HG03520 (cell line): ENCODE results near the gene SNTG2.
"Not testable (repeated sequence)": the region's sequence is repeated elsewhere in the genome, so short reads cannot be mapped to it uniquely, and the experiment has no call there.

Experiments
- ATAC-seq: cut with Tn5 transposase; IDR thresholded peaks from one replicate; pipeline ENCODE4 v1.9.1; 2021; ENCODE audit warnings: mild to moderate bottlenecking, moderate library complexity; ENCODE audit not compliant: unreplicated experiment

Gene SNTG2

DNA sequence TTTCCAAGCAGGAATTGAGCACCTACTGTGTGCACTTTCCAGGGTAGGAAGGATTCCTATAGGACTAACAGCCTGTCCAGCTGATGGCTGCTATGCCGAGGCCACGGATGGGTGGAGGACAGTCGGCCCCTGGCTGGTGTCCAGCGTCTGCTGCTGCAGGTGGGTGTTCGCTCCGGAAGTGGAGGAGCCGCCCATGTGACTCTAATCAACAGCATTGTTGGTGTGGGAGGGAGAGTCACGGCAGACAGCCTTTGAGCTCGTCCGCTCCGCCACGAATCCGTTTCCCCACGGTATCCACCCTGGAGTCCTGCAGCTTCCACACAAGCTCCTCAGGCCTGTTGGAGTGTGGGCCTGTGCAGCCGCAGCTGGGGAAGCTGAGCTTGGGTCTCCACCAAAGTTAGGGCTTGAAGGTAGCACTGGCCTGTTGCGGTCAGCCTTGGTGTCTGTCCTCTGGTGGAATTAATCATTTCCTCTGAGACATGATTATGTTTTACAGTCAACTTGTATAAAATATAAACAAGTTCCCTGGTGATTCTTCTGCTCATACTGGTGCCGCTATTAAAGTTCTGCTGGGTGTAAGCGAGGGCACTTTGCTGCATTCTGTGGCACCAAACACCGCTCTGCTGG lies 276.7 kb downstream of the SNTG2 start:
- ATAC-seq, result no peak

DNA sequence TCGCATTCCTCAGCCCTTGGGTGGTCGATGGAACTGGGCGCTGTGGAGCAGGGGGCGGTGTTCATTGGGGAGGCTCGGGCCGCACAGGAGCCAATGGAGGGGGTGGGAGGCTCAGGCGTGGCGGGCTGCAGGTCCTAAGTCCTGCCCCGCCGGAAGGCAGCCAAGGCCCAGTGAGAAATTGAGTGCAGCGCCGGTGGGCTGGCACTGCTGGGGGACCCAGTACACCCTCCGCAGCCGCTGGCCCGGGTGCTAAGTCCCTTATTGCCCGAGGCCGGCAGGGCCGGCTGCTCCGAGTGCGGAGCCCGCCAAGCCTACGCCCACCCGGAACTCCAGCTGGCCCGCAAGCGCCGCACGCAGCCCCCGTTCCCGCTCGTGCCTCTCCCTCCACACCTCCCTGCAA lies 278.9 kb downstream of the SNTG2 start:
- ATAC-seq, result not testable (repeated sequence)

DNA sequence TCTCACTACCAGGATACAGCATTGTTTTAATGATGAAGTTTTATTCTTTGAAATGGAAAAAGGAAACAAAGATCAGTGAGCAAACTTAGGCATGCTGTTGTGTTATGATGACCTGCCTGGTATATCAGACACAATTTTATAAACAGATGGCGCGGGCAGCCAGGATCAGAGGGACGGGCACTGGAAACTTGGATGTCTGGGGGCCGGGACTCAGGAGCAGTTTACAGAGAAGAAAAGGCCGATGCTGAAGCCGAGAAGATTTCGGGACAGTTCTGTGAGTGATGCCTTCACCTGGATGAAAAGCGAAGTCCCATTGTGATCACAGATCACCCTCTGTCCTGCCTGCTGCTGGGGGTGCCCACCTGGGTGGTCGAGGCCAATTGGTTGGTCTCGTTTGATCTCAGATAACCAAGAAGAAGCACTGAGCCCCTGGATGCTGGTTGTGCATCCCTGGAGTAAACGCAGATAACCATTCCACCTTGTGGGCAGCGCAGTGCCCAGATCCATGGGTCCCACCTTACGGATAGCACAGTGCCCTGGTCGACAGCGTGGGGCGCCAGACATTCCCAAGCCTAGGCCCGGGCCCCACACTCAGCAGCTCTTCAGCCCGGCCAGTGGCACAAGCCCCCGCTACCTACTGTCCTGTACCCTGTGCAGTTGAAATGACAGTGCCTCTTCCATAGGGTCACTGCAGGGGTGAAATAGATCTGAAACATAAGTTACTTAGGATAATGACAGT lies 279.7 kb downstream of the SNTG2 start:
- ATAC-seq, result no peak

DNA sequence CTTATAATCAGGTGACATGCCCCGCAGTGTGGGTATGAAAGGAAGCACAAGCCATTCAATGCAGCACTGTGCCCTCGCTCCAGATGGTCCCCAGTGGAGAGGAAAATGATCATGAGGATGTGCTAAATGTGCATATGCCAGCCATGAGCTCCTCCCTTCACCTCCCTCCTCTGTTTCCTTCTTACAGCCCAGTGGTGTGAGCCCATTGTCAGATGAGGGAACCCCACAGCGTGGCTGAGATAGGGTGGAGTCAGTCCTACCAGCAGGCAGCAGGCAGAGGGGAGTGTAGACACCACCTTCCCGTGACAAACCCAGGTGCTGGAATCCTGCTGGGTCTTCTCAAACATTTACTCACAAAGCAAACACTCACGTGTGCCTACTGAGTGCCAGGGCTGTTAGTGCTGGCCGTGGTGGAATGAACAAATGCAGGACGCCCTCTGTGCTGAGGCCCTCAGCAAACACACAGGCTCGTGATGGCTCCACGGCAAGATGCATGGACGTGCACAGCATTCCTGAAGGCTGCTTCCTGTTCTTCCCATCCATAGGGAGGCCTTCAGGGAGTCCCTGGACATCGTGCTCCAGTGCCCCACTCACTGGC lies 280.9 kb downstream of the SNTG2 start:
- no peak for ATAC-seq

DNA sequence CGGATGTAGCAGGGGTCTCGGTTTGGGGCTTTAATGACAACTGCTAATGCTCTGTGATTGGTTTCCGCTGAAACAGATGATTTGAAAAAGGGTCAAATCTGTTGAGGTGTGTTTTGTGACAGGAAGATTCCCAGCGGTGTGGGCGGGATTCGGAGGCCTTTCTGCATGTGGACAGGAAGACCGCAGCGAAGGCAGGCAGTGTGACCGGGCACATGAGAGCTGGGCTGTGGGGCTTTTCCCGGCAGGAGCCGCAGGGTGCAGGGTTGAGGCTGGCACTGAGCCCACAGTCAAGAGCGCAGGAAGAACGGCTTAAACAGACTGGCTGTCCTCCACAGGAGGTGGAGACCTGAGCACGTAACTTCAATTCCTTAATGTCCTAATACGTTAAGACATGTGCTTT lies 282.6 kb downstream of the SNTG2 start:
- no peak for ATAC-seq

DNA sequence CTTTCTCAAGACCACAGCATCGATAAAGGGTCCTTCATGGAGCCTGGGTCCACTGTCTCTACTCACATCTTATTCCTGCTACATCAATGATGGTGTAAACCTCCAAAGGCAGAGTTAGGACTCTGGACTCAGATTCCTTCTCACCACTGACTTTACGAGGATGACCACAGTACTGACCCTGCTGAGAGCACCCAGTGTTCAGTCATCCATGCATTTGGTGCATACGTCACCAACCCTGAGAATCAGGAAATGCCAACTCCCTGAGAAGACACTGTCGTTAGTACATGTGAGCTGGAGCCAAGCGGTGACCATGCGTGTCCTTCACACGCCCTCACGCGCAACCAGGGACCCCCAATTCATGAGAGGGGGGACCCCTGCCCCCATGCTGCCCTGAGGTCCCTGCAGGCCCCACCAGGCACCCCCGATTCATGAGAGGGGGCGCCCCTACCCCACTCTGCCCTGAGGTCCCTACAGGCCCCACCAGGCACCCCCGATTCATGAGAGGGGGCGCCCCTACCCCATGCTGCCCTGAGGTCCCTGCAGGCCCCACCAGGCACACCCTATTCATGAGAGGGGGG lies 284.2 kb downstream of the SNTG2 start:
- ATAC-seq, result no peak

DNA sequence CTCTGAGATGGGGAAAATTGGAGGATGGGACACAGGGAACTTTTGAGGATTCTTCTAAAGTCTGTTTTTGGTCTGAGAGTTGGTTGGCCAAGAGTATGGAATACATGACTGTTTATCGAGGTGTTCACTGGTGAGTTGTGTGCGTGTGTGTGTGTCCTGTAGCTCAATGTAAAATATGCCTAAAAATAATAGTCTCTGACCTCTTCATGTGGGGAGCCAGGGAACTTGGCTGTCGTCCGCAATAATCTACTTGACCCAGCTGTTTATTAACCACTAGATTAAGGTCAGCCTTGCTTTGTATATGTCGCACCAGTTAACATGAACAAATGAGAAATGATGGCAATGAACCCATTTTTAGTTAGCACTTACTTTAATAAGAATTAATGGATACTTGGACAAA lies 285.2 kb downstream of the SNTG2 start:
- no peak for ATAC-seq

DNA sequence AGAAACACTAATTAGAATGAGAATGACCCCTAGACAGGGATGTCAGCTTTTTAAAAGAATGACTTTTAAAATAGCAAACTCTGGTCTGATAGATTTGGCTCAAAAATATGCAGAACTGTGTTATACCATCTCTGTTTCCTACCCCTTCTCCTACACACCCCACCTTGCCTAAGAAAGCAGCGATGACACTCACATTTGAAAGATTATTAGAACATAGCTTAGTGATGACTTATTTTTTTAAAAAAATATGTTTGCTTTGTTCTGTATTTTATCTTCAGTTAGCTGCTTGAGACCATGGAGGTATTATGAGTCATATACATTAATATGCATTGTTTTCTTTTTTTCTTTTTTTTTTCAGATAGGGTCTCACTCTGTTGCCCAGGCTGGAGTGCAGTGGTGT lies 286.0 kb downstream of the SNTG2 start:
- no peak for ATAC-seq

DNA sequence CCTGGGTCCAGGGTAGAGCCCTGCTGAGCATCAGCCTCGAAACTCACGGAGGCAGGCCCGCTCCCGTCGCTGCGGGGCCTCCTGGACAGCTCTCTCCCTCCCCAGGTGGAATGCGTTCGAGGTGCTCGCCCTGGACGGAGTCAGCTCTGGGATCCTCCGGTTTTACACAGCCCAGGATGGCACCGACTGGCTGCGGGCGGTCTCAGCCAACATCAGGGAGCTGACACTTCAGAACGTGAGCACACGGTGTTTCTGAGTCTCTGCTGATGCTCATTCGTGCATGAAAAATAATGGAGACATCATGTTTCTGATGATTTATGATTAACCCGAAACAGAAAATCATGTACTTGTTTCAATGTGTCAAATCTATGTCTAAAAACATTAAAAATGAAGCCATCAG lies 287.1 kb downstream of the SNTG2 start:
- ATAC-seq, result no peak

DNA sequence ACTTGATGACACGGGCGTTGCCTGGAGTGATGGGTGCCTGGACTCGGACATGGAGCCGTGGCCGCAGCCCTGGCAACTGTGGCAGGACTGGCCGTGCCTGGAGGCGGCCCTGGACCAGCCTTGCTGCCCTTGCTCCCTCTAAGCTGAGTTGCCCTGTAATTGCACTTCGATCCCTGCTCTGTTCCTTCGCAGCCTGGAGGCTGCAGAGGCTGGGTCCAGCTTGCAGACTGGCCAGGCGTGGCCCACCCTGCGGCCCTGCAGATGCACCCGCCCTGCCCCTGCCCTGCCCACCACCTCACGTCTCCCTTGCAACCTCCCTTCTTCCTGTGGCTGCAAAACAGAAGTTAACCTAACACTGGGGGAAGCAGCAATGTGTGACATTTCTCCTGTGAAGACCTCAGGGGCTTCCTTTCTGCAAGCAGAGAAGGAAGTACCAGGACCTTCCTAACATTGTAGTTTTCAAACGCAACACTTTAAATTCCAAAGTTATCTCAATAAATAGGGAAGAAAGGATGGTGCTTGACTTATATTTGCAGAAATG lies 288.0 kb downstream of the SNTG2 start:
- ATAC-seq, result no peak

DNA sequence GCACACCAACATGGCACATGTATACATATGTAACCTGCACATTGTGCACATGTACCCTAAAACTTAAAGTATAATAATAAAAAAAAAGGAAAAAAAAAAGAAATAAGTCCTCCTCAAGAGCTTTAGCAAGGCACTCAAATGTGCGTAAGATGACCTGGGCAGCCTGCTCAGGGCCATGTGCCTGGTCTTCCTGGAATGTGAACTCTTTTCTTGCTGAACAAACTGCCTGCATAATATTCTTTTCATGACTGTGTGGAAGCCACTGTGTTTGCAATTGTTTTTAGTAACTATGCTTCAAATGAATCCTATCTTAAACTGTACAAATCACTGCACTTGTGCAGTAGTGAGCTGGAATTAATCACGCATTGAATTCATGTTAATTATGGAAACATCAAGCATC lies 294.5 kb downstream of the SNTG2 start:
- no peak for ATAC-seq

DNA sequence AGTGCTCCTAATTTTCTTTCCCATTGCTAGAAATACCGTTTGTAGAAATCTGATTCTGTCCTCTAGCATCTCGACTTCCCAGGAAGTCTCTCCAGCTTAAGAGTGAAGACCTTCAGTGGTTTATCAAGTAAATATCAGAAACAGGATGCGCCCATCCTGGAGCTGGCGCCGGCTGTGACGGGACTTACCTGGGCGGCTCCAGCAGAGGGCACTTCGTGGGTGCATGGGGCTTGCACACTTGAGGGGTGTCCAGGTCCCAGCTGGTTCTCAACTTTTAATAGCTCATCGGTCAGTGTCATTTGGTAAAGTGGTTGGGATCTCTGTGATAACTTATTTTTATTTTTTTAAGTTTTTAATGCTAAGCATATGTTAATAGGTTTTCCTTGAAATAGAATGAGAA lies 295.6 kb downstream of the SNTG2 start:
- ATAC-seq, result no peak

DNA sequence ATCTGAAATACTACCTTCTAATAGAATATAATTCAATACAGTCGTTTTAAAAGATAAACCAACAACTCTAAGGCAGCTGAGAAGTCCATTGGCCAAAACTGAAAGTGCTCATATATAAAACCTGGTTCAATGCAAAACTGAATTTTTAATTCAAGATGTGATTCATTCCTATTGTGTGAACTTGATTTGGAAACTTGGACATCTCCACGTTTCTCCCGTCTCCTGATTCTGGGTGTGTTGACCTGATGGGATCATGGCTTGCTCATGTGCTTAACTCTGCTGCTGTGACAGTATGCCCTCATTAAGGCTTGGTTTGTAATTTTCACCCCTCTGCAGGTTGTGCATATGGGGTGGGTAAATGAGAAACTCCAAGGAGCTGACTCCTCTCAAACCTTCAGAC lies 296.3 kb downstream of the SNTG2 start:
- no peak for ATAC-seq

DNA sequence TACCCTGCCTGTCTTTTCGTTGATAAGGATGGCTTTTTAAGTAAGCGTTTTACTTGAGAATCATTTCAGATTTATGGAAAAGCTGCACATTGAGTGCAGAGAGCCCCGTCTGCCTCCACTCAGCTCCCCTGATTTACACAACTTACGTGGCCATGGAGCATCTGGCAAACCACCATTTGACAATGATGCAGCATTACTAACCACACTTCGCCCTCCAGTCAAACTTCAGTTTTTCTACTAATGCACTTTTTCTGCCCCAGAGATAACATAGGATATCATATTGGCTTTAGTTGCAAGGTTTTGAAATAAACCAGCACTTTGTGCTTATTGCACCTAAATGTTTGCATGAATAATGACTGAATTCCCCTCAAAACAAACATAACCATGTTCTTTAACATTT lies 297.5 kb downstream of the SNTG2 start:
- ATAC-seq, result no peak

DNA sequence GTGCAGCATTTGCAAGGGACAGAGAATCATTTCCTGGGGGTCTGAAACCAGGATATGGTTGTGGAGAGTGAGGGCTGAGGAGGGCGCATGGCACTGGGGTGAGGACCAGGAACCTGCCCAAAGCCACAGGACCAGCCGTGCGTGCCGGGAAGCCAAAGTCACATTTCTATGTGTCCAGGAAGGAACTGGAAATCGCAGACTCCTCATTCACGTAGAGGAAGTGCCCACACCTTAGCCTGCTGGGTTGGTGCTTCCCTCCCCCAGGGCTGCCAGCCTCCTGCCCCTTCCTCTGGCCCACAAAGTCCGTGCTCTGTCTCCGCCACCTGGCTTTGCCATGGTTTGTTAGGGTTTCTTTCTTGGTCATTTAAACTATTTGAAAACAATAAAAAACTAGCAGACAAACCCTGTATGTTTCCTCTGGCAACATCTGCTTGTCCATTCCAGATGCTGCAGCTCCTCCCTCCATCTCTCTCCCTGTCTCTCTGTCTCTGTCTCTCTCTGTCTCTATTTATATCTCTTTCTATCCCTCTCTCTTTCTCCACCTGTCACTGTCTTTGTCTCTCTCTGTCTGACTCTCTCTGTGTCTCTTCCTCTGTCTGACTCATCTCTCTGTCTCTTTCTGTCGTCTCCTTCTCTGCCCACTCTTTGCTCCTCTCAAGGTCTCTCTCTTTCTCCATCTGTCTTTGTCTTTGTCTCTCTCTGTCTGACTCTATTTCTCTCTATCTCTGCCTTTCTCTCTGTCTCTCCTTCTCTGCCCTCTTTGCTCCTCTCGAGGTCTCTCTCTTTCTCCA lies 299.4 kb downstream of the SNTG2 start:
- ATAC-seq, result no peak

DNA sequence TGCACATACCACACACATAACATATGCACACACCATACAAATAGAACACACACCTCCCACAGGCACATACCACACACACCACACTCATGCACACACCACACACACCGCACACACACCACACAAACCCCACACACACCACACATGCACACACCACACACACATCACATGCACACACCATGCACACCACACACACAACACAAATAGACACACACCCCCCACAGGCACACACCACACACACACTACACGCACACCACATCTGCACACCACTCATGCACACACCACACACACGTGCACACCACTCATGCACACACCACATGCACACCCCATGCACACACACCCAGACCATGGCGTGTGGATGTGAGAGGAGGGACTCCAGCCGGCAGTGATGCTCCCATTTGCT lies 300.9 kb downstream of the SNTG2 start:
- no peak for ATAC-seq

DNA sequence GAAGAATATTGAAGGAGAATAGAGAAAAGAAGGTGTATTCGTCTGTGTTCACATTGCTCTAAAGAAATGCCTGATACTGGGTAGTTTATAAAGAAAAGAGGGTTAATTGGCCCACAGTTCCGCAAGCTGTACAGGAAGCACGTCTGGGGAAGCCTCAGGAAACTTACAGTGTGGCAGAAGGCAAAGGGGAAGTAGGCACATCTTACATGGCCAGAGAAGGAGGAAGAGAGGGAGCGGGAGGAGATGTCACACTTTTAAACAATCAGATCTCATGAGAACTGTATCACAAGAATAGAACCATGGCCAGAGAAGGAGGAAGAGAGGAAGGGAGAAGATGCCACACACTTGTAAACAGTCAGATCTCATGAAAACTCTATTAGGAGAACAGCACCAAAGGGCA lies 303.0 kb downstream of the SNTG2 start:
- no peak for ATAC-seq

DNA sequence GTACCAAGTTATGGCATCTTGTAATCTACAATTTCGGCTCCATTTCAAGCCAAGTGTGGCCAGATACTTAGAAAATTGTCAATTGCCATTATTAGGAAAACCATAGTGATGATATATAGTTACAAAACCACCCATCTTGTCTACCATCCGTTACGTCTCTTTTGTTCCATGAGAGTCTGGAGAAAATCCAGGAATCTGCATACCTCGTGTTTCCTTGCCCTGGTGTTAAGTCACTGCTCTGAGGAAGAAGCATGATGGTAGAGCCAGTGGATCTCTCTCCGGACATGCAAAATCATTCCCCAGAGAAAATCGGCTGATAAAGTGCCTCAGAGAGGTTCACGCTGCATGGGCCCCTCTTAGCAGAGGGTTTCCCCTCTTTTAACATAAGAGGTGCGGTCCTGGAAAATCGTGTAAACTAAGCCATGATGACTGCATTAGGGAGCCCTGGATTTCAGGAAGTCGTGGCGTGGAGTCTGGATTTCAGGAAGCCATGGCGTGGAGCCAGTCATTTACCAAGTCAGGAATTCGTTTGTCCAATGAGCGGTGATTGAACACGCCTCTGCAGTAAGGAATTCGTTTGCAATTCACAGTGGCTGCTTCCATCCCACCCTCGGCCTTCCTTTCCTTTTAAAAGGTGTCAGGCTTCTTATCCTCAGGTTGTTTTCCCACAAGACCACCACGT lies 304.2 kb downstream of the SNTG2 start:
- ATAC-seq, result no peak

DNA sequence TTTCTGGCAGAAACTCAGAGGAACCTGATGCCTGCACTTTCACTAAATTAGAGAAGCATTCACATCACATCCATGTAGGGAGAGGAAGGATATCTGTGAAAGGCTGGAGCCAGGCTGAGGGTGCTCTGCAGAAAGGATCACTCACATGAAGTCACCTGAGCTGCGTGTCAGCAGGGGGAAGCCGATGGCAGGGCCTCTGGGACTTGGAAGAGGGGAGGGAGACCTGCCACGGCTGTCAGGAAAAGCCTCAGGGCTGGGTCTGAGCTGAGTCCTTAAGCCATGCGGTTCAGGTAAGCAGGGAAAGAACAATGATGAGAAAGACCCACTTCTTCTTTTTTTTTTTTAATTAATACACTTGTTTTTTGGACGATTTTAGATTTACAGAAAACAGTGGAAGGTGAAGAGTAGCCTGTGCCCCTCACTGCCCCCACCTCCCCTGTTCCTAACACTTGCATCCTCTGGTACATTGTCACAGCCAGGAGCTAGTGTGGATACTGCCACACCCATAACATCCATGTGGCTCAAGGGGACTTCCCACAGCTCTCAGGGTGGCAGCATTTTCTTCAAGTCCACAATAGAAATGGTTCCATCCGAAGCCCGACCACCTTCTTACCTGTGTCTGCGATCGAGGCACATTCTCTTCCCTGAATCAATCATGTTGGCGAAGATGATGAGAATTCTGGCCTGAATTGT lies 306.1 kb downstream of the SNTG2 start:
- ATAC-seq, result no peak

DNA sequence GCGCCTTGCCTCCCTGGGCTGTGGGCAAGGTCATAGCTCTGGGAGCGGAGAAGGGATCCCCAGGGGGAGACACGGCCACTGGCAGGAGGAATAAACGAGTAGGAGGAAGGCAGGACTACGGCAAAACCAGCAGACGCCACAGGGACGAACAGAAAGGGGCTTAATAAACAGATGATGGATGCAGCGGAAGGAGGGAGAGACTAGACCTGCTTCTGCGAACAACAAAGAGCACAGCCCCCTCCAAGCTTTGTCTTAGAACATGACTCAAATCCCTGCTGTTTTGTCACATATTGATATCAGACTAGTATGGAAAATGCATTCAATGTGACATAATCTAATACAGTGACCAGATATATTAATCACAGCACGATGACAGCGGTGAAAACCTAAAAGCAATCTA lies 306.7 kb downstream of the SNTG2 start:
- no peak for ATAC-seq
